Sigmoid colon (tissue), 4 donors: ENCODE results near the gene CAMTA1.

Source experiments
- EP300 ChIP-seq, 4 donors: sonication (generic); formaldehyde crosslinking; IDR thresholded peaks; one replicate each; pipeline ENCODE4 v1.6.1; 2017; ENCODE audit warnings: antibody characterized with exemption in 4 of 4
- POLR2A ChIP-seq, 2 donors: fragments of 450-650 bp; IDR thresholded peaks; one replicate each; pipeline ENCODE4 v1.6.1; 2016; ENCODE audit warnings: antibody characterized with exemption in 2 of 2, mild to moderate bottlenecking in 2 of 2, moderate library complexity in 2 of 2
- POLR2AphosphoS5 ChIP-seq, 4 donors: sonication (generic); formaldehyde crosslinking; IDR thresholded peaks; one replicate each; pipeline ENCODE4 v1.6.1; 2017; ENCODE audit warnings: antibody characterized with exemption in 4 of 4
- TF ChIP-seq, protein P1 (sequence below), 4 experiments: fragments of 450-650 bp in 3 of 4; fragments of 200-600 bp in 1 of 4; IDR thresholded peaks; one replicate each; pipeline ENCODE4 v1.5.1; 2016 to 2019; ENCODE audit warnings: antibody characterized with exemption in 4 of 4, mild to moderate bottlenecking in 3 of 4, moderate library complexity in 2 of 4

DNA sequence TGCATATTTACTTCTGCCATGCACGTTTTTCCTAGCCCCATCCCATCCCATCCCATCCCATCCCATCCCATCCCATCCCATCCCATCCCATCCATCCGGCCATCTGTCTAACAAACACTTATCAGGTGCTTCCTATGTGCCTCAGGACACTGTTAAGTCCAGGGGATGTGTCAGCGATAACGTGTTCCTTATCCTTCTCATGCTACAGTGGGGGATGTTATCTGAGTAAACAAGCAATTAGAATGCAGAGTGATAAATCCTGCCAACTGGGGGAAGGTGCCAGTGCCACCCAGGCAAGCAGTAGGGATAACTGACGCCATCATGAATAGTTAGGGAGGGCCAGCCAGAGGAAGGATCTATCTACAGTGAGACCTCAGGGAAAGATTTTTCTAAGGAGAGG, 304.2 kb downstream of the CAMTA1 start:
- TF ChIP-seq, protein P1, sequence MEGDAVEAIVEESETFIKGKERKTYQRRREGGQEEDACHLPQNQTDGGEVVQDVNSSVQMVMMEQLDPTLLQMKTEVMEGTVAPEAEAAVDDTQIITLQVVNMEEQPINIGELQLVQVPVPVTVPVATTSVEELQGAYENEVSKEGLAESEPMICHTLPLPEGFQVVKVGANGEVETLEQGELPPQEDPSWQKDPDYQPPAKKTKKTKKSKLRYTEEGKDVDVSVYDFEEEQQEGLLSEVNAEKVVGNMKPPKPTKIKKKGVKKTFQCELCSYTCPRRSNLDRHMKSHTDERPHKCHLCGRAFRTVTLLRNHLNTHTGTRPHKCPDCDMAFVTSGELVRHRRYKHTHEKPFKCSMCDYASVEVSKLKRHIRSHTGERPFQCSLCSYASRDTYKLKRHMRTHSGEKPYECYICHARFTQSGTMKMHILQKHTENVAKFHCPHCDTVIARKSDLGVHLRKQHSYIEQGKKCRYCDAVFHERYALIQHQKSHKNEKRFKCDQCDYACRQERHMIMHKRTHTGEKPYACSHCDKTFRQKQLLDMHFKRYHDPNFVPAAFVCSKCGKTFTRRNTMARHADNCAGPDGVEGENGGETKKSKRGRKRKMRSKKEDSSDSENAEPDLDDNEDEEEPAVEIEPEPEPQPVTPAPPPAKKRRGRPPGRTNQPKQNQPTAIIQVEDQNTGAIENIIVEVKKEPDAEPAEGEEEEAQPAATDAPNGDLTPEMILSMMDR (IDR thresholded peaks at IDR 0.05): no peak
- TF ChIP-seq POLR2A (IDR thresholded peaks at IDR 0.05): no peak
- TF ChIP-seq EP300 (IDR thresholded peaks at IDR 0.05): no peak
- no peak for TF ChIP-seq POLR2AphosphoS5 (IDR thresholded peaks at IDR 0.05)
